Cerebellar cortex (tissue), 1 donor: ENCODE data around the gene FUCA2.
"Not testable (repeated sequence)": the region's sequence is repeated elsewhere in the genome, so short reads cannot be mapped to it uniquely, and the experiment has no call there.

Experiments
- DNase-seq: peaks from one replicate; pipeline ENCODE4 v3.0.0-alpha.2; 2015; ENCODE audit warnings: low spot score

FUCA2 gene

DNA sequence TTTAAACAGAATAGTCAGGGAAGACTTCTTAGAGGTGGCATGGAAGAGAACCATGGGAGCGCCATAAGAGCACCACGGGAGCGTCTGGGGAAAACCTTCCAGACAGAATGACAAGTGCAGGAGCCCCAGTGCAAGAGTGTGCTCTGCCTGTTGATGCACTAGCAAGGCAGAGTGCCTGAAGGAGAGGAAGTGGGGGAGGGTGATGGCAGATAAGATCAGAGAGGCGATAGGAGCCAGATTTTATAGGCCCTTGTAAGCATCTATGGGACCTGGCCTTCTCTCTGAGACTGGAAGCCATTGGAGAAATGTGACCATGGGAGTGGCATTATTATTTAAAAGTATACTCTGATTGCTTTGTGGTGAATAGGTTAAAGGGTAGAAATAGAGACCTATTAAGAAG is 13.1 kb downstream of the FUCA2 start:
- DNase-seq: no peak

DNA sequence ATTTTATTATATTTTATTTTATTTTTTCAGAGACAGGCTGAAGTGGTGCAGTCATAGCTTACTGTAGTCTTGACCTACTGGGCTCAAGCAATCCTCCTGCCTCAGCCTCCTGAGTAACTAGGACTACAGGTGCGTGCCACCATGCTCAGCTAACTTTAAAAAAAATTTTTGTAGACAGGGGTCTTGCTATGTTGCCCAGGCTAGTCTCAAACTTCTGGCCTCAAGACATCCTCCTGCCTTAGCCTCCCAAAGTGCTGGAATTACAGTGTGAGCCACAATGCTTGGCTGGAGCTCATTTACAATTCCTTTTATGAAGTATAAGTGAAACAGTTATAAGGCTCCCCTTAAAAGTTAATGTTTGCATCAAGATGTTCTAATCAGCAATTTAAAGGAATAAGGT is 14.5 kb downstream of the FUCA2 start:
- DNase-seq: no peak

DNA sequence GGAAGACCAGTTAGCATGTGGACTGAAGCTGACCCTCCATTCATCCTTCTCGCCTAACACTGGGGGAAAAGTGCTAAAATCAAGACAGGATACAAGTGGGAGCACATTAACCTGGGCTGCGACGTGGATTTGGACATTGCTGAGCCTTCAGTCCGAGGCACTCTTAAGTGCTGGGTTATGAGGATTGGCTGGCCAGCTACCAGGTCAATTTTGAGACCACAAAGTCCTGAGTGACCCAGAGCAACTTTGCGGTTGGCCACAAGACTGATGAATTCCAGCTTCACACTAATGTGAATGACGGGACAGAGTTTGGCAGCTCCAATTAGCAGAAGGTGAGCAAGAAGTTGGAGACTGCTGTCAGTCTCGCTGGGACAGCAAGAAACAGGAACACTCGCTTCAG is 20.7 kb downstream of the FUCA2 start:
- no peak for DNase-seq

DNA sequence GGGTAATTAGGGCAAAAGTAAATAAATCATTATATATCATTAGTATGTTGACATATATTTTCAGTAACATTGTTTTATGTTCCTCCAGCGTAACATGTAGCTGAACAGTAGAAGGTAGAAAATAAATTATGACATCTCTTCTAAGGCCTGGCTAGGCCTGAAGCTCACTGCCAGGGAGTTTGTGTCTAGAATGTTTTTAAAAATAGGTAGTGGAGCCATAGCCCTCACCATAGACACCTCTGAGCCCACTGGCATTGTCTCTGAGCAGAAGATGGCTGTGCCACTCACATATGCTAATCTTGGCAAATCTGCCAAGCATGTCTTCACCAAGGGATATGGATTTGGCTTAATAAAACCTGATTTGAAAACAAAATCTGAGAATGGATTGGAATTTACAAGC is 21.3 kb downstream of the FUCA2 start:
- no peak for DNase-seq

DNA sequence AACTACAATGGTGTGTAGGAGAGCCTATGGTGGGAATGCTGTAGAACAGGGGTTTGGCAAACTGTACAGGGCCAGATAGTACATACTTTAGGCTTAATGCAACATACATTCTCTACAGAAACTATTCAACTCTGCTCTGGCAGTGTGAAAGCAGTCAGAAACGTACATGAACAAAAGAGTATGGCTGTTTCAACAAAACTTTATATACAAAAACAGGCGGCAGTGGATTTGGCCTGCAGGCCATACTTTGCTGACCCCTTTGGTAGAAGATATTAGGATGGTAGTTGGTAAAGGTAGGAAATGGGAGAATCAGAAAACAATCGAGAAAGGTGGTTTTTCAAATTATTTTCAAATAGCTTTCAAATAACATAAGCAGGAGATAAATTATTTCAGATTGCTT is 24.8 kb downstream of the FUCA2 start:
- DNase-seq: no peak

DNA sequence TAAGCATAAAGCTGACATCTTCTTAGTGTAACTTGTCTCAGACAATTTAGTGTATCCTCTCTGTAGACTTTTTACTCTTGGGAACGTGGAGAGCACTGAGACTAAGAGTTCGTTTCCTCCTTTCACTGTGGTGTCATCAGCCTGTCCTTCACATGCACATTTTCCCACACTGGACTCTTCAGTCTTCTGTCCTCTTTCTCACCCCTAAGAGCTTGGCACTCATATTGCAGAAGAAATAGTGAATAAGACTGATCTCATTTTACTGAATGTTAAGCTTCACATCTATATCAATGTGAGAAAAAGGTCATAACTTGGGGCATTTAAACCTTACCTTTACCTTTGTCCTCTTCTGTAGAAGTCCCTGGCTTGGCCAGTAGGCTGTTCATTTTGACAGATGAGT is 25.6 kb downstream of the FUCA2 start:
- DNase-seq: no peak

DNA sequence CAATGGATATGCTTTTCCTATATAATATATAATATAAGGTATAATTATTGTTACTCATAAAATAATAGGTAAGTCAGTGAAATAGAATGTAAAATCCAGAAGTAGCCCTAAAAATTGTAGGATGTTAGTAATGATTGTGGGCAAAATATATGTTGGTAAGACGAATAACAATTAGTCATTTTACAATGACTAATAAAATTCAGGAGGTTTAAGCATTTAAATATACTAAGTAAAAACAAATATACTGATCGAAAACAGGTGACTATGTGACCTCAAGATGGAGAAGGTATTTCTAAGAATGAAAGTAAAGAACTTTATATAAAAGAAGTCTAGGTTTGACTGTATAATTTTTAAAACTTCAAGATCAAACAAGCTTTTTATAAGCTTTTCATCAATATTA is 28.9 kb downstream of the FUCA2 start:
- no peak for DNase-seq

GRCh38 chr6:143478479-143479062 is 32.9 kb downstream of the FUCA2 start:
- DNase-seq: no peak

GRCh38 chr6:143476545-143476944 is 35.0 kb downstream of the FUCA2 start:
- DNase-seq: no peak

DNA sequence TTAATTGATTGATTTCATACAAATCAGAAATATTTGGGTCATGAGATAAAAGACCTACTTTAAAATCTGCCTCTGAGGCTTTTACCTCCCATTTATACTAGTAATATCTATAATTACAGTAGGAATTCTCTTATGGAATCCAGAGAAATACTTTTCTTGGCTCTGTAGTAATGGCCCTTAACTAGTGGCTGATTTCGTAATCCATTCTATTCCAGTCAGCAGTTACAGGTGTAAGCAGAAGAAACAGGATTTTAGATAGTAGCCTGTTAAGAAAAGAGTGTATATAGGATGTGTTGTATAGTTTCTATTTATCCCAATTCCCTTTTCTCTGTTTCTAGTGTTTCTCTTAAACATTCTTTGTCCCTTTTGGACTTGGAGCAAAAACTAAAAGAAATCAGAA is 39.7 kb downstream of the FUCA2 start:
- DNase-seq: no peak

- DNase-seq: not testable (repeated sequence)
Measured at GRCh38 chr6:143468823-143469222, 42.7 kb downstream of the FUCA2 start.

DNA sequence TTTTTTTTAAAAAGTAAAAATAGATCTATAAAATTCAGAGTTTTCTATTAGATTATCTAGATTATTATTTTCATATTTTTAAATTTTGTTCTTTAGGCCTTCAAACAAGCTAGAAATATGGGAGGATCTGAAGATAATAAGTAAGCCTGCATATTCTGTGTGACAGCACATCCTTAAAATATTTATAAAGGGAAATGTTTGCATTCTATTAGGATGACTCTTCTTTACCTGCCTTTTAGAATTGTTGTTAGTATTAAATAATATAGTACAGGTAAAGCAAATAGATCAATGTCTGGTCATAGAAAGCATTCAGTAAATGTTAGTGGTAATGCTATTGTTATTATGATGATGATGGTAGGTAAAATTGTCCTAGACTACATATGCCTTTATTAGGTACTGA is 43.5 kb downstream of the FUCA2 start:
- DNase-seq: no peak

DNA sequence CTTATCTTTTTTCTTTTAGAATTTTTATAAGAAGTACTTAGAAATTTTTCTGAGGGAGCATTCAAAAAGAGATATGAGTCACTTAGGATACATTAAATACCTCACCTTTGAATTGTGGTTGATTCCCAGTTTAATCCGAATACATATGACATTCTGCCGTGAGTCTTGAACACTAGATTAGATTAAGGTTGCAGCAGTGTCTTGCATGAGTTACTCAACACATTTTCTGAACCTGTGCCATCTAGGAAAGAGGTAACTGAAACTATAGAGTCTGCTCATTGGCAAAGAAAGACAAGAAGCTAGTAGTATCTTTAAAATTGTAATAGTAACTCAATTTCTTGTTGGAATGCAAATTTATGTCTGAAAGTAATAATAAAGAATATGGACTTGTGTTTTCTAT is 46.0 kb downstream of the FUCA2 start:
- no peak for DNase-seq

- no peak for DNase-seq
Measured at GRCh38 chr6:143457563-143458359, 53.8 kb downstream of the FUCA2 start.

- peak; percentile 6 for DNase-seq
Measured at GRCh38 chr6:143451531-143451930, 60.0 kb downstream of the FUCA2 start.

GRCh38 chr6:143450453-143451371 is 60.8 kb downstream of the FUCA2 start, which contains the start of the genes ADAT2 and PEX3:
ADAT2 (minus strand) TSS chr6:143450695; CDS start chr6:143450658, 37 bp downstream.
PEX3 (plus strand) TSS chr6:143450805; CDS start chr6:143451043, 238 bp downstream.
- DNase-seq: peak; percentile 91

GRCh38 chr6:143449714-143450452 is 61.6 kb downstream of the FUCA2 start:
- peak; percentile 39 for DNase-seq

DNA sequence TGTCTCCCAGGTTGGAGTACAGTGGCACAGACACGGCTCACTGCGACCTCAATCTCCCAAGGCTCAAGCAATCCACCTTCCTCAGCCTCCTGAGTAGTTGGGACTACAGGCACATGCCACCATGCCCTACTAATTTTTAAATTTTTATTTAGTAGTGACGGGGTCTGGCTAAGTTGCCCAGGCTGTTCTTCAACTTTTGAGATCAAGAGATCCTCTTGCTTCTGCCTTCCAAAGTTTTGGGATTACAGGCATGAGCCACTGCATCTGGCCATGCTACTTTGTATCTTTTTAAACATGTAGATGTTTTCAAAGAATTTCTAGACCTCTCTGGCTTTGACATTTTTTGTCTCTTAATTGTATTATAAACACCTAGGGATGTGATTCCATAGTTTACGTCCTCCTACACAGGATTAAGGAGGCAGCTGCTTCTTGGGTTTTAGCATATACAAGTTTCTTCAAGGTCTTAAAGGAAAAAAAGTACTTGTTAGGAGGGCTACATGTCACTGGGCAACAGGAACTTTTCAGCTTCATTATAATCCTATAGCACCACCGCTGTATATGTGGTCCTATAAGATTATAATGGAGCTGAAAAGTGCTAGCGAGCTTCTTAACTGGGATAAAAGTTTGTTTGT is 62.3 kb downstream of the FUCA2 start:
- no peak for DNase-seq

- not testable (repeated sequence) for DNase-seq
Measured at GRCh38 chr6:143447865-143448264, 63.7 kb downstream of the FUCA2 start.
